ENCODE data around the gene ARPP21. TPM values are rescaled to one million over a fixed set of nuclear protein-coding genes. Genes with fewer than 3 reads are reported as not detected.

The ARPP21 gene
- total RNA-seq, 1 donor = not detected

DNA sequence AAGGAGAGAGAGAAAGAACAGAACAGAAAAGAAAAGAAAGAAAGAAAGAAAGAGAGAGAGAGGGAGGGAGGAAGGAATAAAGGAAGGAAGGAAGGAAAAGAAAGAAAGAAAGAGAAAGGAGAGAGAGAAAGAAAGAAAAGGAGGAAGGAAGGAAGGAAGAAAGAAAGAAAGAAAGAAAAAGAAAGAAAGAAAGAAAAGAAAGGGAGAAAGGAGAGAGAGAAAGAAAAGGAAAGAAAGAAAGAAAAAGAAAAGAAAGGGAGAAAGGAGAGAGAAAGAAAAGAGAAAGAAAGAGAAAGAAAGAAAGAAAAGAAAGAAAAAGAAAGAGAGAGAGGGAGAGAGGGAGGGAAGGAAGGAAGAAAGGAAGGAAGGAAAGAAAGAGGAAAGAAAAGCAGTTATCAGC lies 108.8 kb downstream of the ARPP21 start:
- Histone ChIP-seq H3K9me3 (ENCODE audit: low read depth, low read length) (no peaks in the 10 kb centered on the region), H3K27me3 (ENCODE audit: insufficient read depth, low read length) (no peaks in the 10 kb centered on the region), H3K4me1 (ENCODE audit: insufficient read depth, low read length) (no peaks in the 10 kb centered on the region), H3K4me3 (ENCODE audit: low read length) (no peak overlapping the region)

DNA sequence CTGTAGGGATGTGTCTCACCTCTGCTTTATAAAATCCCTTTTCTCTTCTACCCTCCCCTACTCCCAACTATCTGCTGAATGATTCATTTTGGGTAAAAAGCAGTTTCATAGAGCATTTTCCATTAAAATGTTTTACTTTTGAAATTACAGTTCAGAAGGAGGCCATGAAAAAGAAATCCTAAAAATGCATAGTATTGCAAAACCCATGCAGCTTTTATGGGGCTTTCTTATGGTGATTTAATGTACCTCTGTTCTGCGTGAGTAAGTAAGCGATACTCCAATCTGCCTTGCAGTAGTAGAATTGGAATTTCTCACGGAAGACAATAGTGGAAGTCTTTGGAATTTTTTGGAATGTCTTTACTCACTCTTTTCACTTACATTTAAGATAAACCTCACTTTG lies 111.9 kb downstream of the ARPP21 start:
- Histone ChIP-seq H3K27me3 (ENCODE audit: insufficient read depth, low read length) (no peaks in the 10 kb centered on the region), H3K9me3 (ENCODE audit: low read depth, low read length) (no peaks in the 10 kb centered on the region), H3K4me1 (ENCODE audit: insufficient read depth, low read length) (no peaks in the 10 kb centered on the region), H3K4me3 (ENCODE audit: low read length) (no peak overlapping the region)

DNA sequence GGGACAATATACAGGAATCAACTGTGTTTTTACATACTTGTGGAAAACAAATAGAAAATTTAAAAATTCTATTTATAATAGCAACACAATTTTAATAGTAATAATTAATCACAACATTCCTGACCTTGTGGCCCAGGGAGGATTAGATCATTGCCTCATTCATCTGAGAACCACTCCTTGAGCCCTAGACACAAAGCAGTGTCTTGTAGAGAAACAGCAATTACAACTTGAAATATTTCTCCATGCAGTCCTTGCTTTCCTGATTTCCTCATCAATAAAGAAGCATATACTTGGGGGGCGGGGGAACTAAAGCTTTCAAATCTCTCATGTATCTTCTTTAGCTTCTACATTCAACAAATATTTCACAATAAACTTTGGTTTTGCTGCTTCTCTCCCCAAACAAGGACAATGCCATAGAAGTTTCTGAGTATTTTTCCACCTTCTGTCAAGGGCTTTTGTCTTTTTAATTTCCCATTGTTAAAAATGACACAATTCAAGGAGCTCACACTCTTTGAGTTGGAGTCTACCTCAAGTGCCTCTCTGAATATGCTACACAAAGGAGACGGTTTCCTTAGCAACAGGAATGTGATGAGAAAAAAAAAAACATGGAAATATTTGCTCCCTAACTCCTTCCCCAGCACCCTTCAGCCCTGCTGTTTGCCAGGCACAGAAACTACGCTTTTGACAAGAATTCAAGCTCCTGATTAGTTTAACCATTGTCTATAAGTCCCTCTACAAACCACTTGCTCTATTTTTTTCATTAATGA lies 118.8 kb downstream of the ARPP21 start:
- Histone ChIP-seq H3K4me1 (ENCODE audit: insufficient read depth, low read length) (no peaks in the 10 kb centered on the region), H3K9me3 (ENCODE audit: low read depth, low read length) (no peaks in the 10 kb centered on the region), H3K27me3 (ENCODE audit: insufficient read depth, low read length) (no peaks in the 10 kb centered on the region), H3K4me3 (ENCODE audit: low read length) (no peak overlapping the region)

DNA sequence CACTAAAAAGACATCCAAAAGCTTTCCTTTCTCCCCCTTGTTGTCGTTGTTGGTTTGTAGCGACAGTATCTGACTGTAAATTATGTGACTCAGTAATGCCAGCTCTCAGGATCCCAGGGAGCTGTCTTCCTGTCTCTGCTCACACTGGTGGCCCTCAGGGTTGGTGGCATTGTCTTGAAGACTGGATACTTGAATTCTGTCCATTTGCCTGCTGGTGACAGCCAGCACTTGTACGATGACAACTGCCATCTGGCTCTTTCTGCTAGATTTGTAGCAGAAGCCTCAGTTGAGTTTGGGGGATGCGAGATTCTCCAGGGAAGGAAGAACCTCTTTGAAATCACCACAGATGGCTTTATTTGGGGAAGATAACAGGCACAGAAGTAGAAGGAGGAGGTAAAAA lies 120.8 kb downstream of the ARPP21 start:
- Histone ChIP-seq H3K4me1 (ENCODE audit: insufficient read depth, low read length) (no peaks in the 10 kb centered on the region), H3K4me3 (ENCODE audit: low read length) (no peak overlapping the region), H3K27me3 (ENCODE audit: insufficient read depth, low read length) (no peaks in the 10 kb centered on the region), H3K9me3 (ENCODE audit: low read depth, low read length) (no peaks in the 10 kb centered on the region)

DNA sequence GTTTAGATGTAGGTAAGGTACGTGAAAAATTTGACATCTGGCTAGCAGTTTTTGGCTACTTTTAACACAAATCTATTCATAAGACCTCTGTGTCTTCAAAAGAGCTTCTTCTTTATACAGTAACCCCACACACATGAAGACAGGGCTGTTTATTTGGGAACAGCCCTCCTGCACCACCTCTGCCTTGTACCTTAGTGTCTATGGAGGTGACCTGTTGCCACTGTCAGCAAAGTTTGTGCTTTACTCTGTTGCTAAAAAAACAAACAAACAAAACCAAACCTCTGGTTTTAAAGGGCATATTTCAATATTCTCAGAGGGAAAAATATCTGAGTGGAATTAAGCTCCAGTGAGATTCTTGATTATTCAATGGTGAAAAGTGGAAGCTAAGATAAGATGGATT lies 122.0 kb downstream of the ARPP21 start:
- Histone ChIP-seq H3K4me1 (ENCODE audit: insufficient read depth, low read length) (no peaks in the 10 kb centered on the region), H3K27me3 (ENCODE audit: insufficient read depth, low read length) (no peaks in the 10 kb centered on the region), H3K4me3 (ENCODE audit: low read length) (no peak overlapping the region), H3K9me3 (ENCODE audit: low read depth, low read length) (no peaks in the 10 kb centered on the region)

DNA sequence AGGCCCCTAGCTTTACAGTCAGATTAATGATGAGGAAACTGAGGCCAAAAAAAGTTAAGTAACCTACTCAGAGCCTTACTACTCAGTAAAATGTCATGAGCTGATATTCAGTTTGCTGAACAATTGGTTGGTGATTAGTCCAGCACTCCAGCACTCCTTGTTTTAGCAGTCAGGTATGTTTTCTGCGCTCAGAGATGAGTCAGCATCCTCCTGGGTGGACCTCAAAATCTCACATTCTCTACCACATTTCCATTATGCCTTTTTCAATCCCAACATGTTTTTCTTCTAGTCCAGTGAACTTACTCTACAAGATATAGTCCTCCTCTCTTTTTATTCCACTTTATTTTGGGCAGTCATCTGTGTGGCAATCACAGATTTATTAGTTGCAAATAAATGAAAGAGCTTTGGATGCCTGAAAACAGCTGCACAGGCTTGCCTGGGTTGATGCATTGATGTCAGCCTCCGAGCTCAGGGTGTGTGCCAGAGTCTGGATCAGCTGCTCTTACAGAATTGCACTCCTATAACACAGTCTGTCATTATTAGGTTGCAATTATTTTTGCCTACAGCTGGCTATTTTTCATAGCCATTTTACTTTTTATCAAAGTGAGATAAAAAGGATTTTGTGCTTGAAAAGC lies 133.2 kb downstream of the ARPP21 start:
- Histone ChIP-seq H3K27me3 (ENCODE audit: insufficient read depth, low read length) (no peaks in the 10 kb centered on the region), H3K9me3 (ENCODE audit: low read depth, low read length) (no peaks in the 10 kb centered on the region), H3K4me1 (ENCODE audit: insufficient read depth, low read length) (no peaks in the 10 kb centered on the region), H3K4me3 (ENCODE audit: low read length) (no peak overlapping the region)

DNA sequence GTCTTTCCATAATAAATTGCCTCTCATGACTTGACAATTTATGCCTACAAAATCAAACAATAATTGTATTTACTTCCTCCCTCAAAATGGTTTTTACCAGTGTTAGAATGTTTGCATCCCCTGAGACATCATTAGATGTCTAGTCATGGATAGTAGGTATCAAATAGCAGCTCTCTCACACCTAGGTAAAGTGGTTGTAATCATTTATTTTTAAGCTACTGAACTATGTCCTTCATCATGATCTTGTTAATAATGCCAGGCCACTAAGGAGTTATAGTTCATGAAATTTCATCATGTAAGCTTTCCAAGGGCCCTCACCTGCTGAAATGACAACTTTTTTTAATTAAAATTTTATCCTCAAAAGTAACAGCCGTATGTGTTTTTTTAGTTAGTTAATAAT lies 134.1 kb downstream of the ARPP21 start:
- no peaks in the 10 kb centered on the region for H3K27me3 ChIP-seq (ENCODE audit: insufficient read depth, low read length)
- no peaks in the 10 kb centered on the region for H3K4me1 ChIP-seq (ENCODE audit: insufficient read depth, low read length)
- no peaks in the 10 kb centered on the region for H3K9me3 ChIP-seq (ENCODE audit: low read depth, low read length)

DNA sequence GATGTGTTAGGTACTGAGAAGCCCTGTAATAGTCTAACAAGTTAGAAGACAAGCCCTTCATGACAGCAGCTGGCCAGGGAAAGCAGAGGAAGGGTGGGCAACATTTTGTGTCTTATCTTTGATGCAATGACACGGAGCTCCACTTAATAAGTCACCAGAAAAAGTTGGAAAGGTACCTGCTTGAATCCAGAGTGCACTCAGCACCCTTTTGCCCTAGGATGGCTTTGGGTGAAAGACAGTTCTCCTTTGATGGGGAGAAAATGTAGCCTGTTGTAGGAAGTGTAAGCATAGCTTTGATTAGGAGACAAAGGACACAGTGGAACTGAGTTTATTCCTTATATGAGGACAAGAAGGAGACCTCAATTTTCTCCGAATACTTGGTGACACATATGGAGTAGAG lies 137.0 kb downstream of the ARPP21 start:
- Histone ChIP-seq H3K9me3 (ENCODE audit: low read depth, low read length) (no peaks in the 10 kb centered on the region), H3K4me1 (ENCODE audit: insufficient read depth, low read length) (no peaks in the 10 kb centered on the region), H3K27me3 (ENCODE audit: insufficient read depth, low read length) (no peaks in the 10 kb centered on the region), H3K4me3 (ENCODE audit: low read length) (no peak overlapping the region)

More for the DNA sequence above, 134.1 kb downstream of the ARPP21 start:
- H3K4me3 ChIP-seq (ENCODE audit: low read length) = no peak overlapping the region

DNA sequence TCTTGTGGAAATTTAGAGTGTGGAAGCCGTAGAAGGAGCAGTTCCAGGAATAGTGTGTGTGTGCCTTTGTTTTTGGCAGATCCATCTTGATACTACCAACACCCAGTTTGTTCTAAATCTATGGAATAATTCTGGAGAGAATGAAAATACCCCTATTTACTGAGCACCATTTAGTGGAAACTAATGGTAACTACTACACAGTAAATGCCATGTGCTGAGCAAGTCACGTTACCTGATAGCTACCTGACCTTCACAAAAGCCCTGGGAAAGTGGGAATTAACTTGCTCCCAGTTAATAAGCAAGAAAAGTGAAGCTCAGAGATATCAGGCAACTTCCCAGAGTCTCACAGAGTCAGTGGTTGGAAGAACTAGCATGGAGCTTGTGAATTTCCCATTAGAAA lies 137.7 kb downstream of the ARPP21 start:
- Histone ChIP-seq H3K9me3 (ENCODE audit: low read depth, low read length) (no peaks in the 10 kb centered on the region), H3K27me3 (ENCODE audit: insufficient read depth, low read length) (no peaks in the 10 kb centered on the region), H3K4me3 (ENCODE audit: low read length) (no peak overlapping the region), H3K4me1 (ENCODE audit: insufficient read depth, low read length) (no peaks in the 10 kb centered on the region)

DNA sequence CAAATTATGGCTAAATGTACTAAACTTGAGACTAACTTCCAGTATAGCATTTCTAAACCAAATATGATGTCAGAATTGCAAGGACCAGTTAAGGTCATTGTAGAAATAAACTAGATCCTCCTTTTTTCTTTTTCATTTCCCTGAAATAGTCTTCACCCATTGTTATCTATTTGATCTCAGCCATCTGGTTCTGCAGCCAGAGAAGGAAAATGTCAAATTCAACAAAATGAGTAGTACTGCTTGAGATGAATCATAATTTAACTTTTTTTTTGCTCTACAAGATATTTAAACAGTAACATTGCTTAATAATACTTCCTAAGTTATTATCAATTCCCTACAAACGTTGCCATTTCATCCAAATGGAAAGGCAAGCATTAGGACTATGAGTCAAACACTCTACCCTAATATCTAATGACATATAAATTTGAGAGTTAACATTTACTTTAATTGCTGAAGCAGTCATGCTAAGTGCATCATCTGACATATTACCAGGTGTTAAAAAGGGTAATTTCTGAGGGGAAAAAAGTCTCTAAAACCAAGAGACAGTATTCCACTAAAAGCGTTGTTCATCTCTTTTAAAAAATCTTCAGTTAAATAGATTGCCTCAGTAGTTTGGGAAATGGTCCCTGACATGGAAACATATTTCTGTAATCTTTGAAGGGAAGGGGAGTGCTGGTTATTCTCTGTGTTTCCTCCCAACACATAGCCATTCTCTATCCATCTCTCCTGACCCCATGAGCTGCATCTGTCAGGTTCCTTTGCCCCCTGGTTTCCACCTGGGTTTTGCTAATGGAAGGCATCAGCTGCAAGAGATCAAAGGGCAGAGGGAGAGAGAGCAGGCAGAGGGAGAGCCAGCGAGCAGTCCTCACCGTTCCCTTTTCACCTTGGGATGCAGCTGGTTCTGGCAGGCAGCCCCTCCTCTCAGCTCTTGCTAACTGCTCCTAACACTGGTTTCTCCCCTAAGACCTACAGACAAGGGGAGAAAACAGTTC lies 138.5 kb downstream of the ARPP21 start:
- Histone ChIP-seq H3K27me3 (ENCODE audit: insufficient read depth, low read length) (no peaks in the 10 kb centered on the region), H3K9me3 (ENCODE audit: low read depth, low read length) (no peaks in the 10 kb centered on the region), H3K4me3 (ENCODE audit: low read length) (no peak overlapping the region), H3K4me1 (ENCODE audit: insufficient read depth, low read length) (no peaks in the 10 kb centered on the region)

DNA sequence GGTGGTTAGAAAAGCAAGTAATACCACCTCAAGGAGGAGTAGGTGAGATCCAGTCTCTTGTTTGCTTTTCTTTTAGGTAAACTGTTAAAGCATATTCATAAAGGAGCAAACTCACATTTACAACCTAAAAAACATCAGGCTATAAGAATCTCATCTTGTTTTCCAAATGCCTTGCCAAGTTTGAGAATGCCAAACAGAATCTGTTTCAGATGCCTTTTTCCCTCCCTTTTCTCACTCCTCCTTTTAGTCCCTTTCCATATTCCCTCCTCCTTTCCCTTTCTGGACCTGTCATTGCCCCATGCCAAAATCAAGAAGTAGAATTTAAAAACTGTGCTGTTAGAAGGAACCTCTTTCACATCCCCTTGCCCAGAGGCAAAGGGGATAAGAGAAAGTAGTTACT lies 140.3 kb downstream of the ARPP21 start:
- Histone ChIP-seq H3K4me1 (ENCODE audit: insufficient read depth, low read length) (no peaks in the 10 kb centered on the region), H3K27me3 (ENCODE audit: insufficient read depth, low read length) (no peaks in the 10 kb centered on the region), H3K4me3 (ENCODE audit: low read length) (no peak overlapping the region), H3K9me3 (ENCODE audit: low read depth, low read length) (no peaks in the 10 kb centered on the region)

DNA sequence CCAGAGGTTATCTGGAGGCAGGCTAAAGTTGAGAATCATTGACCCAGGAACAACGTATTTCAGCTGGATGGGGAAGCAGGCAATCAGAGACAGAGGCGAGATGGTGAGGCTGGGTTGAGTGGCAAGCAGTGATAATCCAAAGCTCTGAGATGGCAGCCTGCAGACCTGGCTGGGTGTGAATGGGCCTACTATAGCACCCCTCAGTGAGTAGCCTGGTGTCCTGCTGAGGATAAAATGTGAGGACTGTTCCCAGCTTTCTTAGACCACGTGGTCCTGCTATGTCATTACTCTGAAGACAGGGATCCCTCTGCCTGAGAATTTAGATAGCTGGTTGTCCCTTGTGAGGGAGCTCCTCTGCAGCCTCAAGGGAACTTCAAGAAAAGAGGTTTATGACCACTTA lies 141.5 kb downstream of the ARPP21 start:
- Histone ChIP-seq H3K27me3 (ENCODE audit: insufficient read depth, low read length) (no peaks in the 10 kb centered on the region), H3K4me3 (ENCODE audit: low read length) (no peak overlapping the region), H3K9me3 (ENCODE audit: low read depth, low read length) (no peaks in the 10 kb centered on the region), H3K4me1 (ENCODE audit: insufficient read depth, low read length) (no peaks in the 10 kb centered on the region)

DNA sequence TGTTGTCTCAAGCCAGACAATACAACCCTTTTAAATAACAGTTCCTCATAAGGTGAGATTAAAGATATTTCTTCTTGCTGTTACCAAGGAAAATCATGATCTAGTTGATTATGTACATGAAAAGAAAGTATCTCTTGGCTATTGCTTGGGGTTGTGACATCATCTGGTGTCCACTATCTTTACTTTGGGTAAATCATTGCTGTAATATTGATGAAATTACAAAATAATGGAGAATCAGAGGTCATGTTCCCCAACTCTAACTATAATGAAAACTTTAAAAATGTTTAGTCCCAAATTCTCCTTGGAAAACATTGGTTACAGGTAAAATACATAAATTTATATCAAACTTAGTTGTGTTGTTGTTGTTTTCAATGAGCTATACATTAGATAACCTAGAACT lies 142.2 kb downstream of the ARPP21 start:
- Histone ChIP-seq H3K4me1 (ENCODE audit: insufficient read depth, low read length) (no peaks in the 10 kb centered on the region), H3K9me3 (ENCODE audit: low read depth, low read length) (no peaks in the 10 kb centered on the region), H3K4me3 (ENCODE audit: low read length) (no peak overlapping the region), H3K27me3 (ENCODE audit: insufficient read depth, low read length) (no peaks in the 10 kb centered on the region)

DNA sequence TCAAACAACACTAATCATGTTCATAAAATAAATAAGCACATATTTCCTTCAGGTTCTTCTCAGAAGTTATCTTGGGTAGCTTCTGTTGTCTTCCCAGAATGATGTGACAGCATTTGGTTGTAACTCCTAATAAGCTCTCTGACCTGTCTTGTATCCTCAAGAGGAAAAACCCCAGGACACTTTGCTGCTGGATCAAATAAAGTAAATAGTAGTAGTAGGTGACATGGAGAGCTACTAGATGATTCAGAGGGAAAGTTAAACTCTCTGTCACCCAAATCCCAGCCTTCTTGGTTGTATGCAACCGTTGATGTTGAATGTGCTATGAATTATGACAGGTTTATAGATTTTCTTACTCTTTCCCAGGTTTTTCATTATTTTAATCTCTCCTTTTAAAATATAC lies 143.0 kb downstream of the ARPP21 start:
- Histone ChIP-seq H3K27me3 (ENCODE audit: insufficient read depth, low read length) (no peaks in the 10 kb centered on the region), H3K4me3 (ENCODE audit: low read length) (no peak overlapping the region), H3K9me3 (ENCODE audit: low read depth, low read length) (no peaks in the 10 kb centered on the region), H3K4me1 (ENCODE audit: insufficient read depth, low read length) (no peaks in the 10 kb centered on the region)

DNA sequence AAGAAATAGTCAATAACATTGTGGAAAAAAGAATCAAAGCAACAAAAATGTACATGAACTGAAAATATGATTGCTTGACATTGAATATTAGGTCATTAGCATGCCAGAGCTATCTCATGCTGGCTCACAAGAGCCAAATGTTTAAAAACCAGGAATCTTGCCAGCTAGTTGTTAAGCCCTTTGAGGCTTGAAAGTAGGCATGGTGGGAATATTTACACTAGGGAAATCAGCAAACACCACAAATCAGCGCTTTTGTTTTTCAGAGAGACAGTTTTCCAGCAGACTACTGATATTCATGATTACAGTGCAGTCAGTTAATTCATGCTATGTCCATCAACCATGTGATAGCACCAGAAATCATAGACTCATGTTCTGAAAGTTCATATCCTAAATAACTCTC lies 144.8 kb downstream of the ARPP21 start:
- no peaks in the 10 kb centered on the region for H3K27me3 ChIP-seq (ENCODE audit: insufficient read depth, low read length)
- no peaks in the 10 kb centered on the region for H3K9me3 ChIP-seq (ENCODE audit: low read depth, low read length)
- H3K4me1 ChIP-seq (ENCODE audit: insufficient read depth, low read length) = no peaks in the 10 kb centered on the region
- no peak overlapping the region for H3K4me3 ChIP-seq (ENCODE audit: low read length)

Data from mononuclear cell (primary cell).